AG09309 (cell line): Measurements from ENCODE around the gene CKB.
"Not testable (repeated sequence)": the region's sequence is repeated elsewhere in the genome, so short reads cannot be mapped to it uniquely, and the experiment has no call there.

Experiments
- DNase-seq: peaks from one replicate; pipeline ENCODE4 v3.0.0-alpha.2; 2010; ENCODE audit warnings: low read depth
- H3K4me3 ChIP-seq: 2 replicates; pipeline ENCODE4 v1.5.1; 2011; ENCODE audit warnings: mild to moderate bottlenecking, low read depth, low read length, moderate library complexity; ENCODE audit not compliant: control insufficient read depth
- CTCF ChIP-seq: IDR thresholded peaks from 2 replicates; pipeline ENCODE4 v1.5.1; 2011; ENCODE audit warnings: mild to moderate bottlenecking, low read depth, low read length, inconsistent platforms; ENCODE audit not compliant: insufficient read depth, control insufficient read depth; ENCODE audit errors: missing control alignments

The CKB gene

GRCh38 chr14:103527408-103528145, 4.9 kb upstream of the CKB start:
- DNase-seq = no peak
- no peak for TF ChIP-seq CTCF
- no peak overlapping the region for H3K4me3 ChIP-seq

GRCh38 chr14:103526914-103527248, 4.3 kb upstream of the CKB start:
- no peak overlapping the region for H3K4me3 ChIP-seq
- TF ChIP-seq CTCF = no peak
- no peak for DNase-seq

- TF ChIP-seq CTCF = no peak
- no peak overlapping the region for H3K4me3 ChIP-seq
- DNase-seq = no peak
Observed at GRCh38 chr14:103526247-103526913, 3.8 kb upstream of the CKB start.

GRCh38 chr14:103525430-103526246, 3.0 kb upstream of the CKB start:
- not testable (repeated sequence) for H3K4me3 ChIP-seq, DNase-seq

- DNase-seq = no peak
- H3K4me3 ChIP-seq = no peak overlapping the region
- TF ChIP-seq CTCF = no peak
Observed at GRCh38 chr14:103524002-103524935, 1.6 kb upstream of the CKB start.

GRCh38 chr14:103523575-103523954, 935 bp upstream of the CKB start:
- no peak overlapping the region for H3K4me3 ChIP-seq

More at GRCh38 chr14:103523575-103523954, 935 bp upstream of the CKB start:
- no peak for TF ChIP-seq CTCF
- no peak for DNase-seq
